WERI-Rb-1 (cell line): Measurements from ENCODE around the gene NETO2.
A peak's percentile ranks its signal among the peaks of the same experiment; 100 is the strongest.
"Not testable (repeated sequence)": the region's sequence is repeated elsewhere in the genome, so short reads cannot be mapped to it uniquely, and the experiment has no call there.

Experiments
- DNase-seq: peaks from one replicate; pipeline ENCODE4 v3.0.0-alpha.2; 2020
- H3K27ac ChIP-seq: fragments of 250-450 bp; sonication (Bioruptor Pico); 2 replicates; pipeline ENCODE4 v1.5.1; 2020; ENCODE audit warnings: mild to moderate bottlenecking, moderate library complexity
- H3K27me3 ChIP-seq: fragments of 250-450 bp; sonication (Bioruptor Pico); 2 replicates; pipeline ENCODE4 v1.5.1; 2021; ENCODE audit warnings: mild to moderate bottlenecking, low read depth, moderate library complexity; ENCODE audit not compliant: insufficient read depth, severe bottlenecking
- H3K36me3 ChIP-seq: fragments of 250-450 bp; sonication (Bioruptor Pico); 2 replicates; pipeline ENCODE4 v1.5.1; 2020; ENCODE audit warnings: mild to moderate bottlenecking, moderate library complexity
- H3K4me3 ChIP-seq: 2 replicates; pipeline ENCODE4 v1.5.1; 2011; ENCODE audit warnings: low read depth, mild to moderate bottlenecking, control low read depth, low read length
- H3K9me3 ChIP-seq: fragments of 250-450 bp; sonication (Bioruptor Pico); 2 replicates; pipeline ENCODE4 v1.5.1; 2021; ENCODE audit warnings: mild to moderate bottlenecking, moderate library complexity; ENCODE audit not compliant: severe bottlenecking
- TF ChIP-seq, protein P1 (sequence below): IDR thresholded peaks from 2 replicates; pipeline ENCODE4 v1.5.1; 2011; ENCODE audit warnings: low read depth, mild to moderate bottlenecking, control low read depth, inconsistent platforms, low read length

NETO2 gene, protein sequence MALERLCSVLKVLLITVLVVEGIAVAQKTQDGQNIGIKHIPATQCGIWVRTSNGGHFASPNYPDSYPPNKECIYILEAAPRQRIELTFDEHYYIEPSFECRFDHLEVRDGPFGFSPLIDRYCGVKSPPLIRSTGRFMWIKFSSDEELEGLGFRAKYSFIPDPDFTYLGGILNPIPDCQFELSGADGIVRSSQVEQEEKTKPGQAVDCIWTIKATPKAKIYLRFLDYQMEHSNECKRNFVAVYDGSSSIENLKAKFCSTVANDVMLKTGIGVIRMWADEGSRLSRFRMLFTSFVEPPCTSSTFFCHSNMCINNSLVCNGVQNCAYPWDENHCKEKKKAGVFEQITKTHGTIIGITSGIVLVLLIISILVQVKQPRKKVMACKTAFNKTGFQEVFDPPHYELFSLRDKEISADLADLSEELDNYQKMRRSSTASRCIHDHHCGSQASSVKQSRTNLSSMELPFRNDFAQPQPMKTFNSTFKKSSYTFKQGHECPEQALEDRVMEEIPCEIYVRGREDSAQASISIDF

DNA sequence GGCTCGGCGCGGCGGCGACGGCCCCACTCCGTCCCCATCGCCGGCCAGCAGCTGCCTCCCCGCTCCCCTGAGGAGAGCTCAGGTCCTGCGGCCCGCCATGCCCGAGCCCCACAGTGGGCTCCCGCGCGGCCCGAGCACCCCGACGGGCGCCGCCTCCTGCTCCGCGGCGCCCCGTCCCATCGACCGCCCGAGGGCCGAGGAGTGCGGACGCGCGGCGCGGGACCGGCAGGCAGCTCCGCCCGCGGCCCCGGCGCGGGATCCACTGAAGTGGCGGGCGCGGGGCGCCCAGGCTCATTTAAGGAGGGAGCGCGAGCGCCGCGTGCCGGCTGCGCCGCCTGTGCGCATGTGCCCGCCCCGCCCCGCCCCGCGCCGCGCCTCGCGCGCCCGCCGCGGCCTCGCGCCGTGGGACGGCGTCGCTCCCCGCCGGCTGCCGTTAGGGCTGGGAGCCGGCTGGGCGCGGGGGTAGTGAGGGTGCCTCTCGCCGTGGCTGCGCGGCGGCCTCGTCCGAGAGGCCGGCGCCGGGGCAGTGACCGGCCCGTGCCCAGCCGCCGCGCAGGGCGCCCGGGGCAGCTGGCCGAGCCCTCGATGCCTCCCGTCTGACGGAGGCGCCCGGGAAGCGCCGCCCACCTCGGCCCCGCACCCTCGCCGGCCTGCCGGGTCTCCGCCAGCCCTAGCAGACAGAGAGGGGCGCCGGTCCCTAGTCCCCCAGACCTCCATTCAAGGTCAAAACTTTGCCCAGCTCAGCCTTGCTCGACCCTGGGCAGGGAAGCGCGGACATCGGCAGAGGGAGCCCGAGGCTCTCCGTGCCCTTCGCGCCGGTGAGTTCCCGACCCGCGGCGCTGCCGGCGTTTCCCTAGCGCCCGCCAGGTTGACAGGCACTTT is at the start of gene NETO2:
Gene NETO2, minus strand, starts transcription at position 269 of the 882 bp plus-strand sequence. CDS start 333 bp downstream, outside the sequence.
- TF ChIP-seq, protein P1, sequence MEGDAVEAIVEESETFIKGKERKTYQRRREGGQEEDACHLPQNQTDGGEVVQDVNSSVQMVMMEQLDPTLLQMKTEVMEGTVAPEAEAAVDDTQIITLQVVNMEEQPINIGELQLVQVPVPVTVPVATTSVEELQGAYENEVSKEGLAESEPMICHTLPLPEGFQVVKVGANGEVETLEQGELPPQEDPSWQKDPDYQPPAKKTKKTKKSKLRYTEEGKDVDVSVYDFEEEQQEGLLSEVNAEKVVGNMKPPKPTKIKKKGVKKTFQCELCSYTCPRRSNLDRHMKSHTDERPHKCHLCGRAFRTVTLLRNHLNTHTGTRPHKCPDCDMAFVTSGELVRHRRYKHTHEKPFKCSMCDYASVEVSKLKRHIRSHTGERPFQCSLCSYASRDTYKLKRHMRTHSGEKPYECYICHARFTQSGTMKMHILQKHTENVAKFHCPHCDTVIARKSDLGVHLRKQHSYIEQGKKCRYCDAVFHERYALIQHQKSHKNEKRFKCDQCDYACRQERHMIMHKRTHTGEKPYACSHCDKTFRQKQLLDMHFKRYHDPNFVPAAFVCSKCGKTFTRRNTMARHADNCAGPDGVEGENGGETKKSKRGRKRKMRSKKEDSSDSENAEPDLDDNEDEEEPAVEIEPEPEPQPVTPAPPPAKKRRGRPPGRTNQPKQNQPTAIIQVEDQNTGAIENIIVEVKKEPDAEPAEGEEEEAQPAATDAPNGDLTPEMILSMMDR: peak; percentile 73
- H3K4me3 ChIP-seq: peak within 1 kb of the TSS; percentile 76
- no peaks in the 10 kb centered on the region for H3K9me3 ChIP-seq
- H3K27ac ChIP-seq: peak within 1 kb of the TSS; percentile 94
- DNase-seq: peak; percentile 69
- H3K27me3 ChIP-seq: no peaks in the 10 kb centered on the region
- H3K36me3 ChIP-seq: no peaks in the 10 kb centered on the region

DNA sequence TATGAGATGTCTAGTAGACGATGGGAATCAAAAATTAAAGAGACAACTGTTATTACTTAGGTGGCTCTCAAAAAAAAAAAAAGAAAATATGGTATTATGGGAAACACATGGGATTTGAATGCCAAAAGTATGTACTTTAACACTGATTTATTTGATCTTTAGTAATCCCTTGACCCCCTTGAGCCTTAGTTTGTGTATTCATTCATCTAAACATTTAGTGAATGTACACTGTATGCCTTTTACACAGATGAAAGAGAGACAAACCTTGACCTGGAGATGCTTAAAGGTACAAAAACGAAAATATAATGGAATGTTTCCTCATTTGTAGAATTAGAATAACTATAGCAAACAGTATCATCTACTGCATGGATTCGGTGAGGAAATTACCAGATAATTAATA is 38.6 kb upstream of the NETO2 start:
- Histone ChIP-seq H3K9me3 (no peaks in the 10 kb centered on the region), H3K27me3 (no peaks in the 10 kb centered on the region), H3K4me3 (no peak overlapping the region), H3K27ac (no peak overlapping the region), H3K36me3 (no peaks in the 10 kb centered on the region)
- TF ChIP-seq, protein P1: no peak
- no peak for DNase-seq

DNA sequence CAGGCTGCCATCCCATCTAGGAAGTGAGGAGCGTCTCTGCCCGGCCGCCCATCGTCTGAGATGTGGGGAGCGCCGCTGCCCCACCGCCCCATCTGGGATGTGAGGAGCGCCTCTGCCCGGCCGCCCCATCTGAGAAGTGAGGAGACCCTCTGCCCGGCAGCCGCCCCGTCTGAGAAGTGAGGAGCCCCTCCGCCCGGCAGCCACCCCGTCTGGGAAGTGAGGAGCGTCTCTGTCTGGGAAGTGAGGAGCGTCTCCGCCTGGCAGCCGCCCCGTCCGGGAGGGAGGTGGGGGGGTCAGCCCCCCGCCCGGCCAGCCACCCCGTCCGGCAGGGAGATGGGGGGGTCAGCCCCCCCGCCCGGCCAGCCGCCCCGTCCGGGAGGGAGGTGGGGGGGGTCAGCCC is 37.3 kb upstream of the NETO2 start:
- not testable (repeated sequence) for H3K4me3 ChIP-seq, H3K27me3 ChIP-seq, H3K36me3 ChIP-seq, DNase-seq, H3K9me3 ChIP-seq, H3K27ac ChIP-seq

DNA sequence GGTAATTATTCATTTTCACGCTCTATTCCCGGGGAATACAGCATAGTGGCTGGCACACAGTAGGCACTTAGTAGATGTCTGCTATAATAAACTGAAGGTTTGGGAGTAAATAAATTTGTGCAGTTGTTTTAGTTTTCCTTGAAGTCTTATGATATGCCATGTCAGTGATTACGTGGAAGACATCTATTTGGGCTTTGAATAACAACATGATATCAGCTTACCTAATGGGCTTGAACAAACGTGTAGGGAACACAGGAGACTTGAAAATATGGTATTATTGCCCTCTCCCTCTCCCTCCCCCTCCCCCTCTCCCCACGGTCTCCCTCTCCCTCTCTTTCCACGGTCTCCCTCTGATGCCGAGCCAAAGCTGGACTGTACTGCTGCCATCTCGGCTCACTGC is 36.3 kb upstream of the NETO2 start:
- Histone ChIP-seq H3K27me3 (no peaks in the 10 kb centered on the region), H3K9me3 (no peaks in the 10 kb centered on the region)
- TF ChIP-seq, protein P1: no peak

DNA sequence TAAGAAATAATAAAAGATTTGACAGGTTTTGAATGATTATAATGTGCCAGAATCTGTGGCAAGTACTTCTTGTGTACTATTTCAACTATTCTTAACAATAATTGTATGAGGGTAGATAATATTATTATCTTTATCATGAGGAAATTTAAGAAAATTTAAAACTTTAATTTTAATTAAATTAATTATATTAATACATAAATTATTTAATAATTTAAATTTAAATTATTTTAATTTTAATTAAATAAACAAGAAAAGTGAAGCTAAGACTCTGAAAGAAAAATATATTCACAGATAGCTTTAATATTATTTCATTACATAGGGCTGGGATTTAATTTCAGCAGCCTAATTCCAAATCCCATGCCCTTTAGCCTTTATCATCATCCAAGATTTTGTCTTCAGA is 31.4 kb upstream of the NETO2 start:
- Histone ChIP-seq H3K4me3 (no peak overlapping the region), H3K36me3 (no peaks in the 10 kb centered on the region), H3K27me3 (no peaks in the 10 kb centered on the region), H3K27ac (no peak overlapping the region), H3K9me3 (no peaks in the 10 kb centered on the region)
- TF ChIP-seq, protein P1: no peak
- DNase-seq: no peak

More for the DNA sequence above, 36.3 kb upstream of the NETO2 start:
- Histone ChIP-seq H3K36me3 (no peaks in the 10 kb centered on the region), H3K4me3 (no peak overlapping the region), H3K27ac (no peak overlapping the region)
- no peak for DNase-seq
